ENCODE data around the gene RBM10.

DNA sequence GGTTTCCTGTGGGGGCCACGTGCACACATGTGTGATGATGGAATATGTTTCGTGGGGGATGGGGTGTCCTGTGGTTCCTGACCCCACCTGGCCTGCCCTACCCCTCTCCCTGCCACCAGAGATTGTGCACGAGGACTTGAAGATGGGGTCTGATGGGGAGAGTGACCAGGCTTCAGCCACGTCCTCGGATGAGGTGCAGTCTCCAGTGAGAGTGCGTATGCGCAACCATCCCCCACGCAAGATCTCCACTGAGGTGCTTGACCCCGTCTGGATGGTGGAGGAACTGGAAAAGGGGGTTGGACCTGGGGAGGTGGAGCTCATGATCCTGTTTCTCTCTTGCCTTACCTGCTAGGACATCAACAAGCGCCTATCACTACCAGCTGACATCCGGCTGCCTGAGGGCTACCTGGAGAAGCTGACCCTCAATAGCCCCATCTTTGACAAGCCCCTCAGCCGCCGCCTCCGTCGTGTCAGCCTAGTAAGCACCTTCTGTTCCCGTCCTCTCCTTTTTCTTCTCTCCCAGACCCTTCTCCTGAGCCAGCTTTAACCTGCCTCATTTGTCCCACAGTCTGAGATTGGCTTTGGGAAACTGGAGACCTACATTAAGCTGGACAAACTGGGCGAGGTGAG is 79.4 kb downstream of the RBM10 start:
- TF ChIP-seq POLR2A (IDR thresholded peaks at IDR 0.05; ENCODE audit: low read depth, low read length) (no peak), SPI1 (IDR thresholded peaks at IDR 0.05; ENCODE audit: low read depth, low read length) (no peak), TAF1 (IDR thresholded peaks at IDR 0.05; ENCODE audit: low read depth, low read length) (no peak), POLR2AphosphoS5 (IDR thresholded peaks at IDR 0.05; ENCODE audit: low read depth, low read length) (no peak), POU2F2 (IDR thresholded peaks at IDR 0.05; ENCODE audit: low read depth, low read length) (no peak), PAX5 (IDR thresholded peaks at IDR 0.05; ENCODE audit: insufficient read depth, low read length, severe bottlenecking) (no peak)
